Left lung (tissue), 10 donors: ENCODE data around the gene SYP. TPM values are rescaled to one million over a fixed set of nuclear protein-coding genes. Genes with fewer than 3 reads are reported as not detected.

ENCODE experiments used
- ATAC-seq: fragments of 200-7000 bp; cut with Tn5 transposase; one replicate; pipeline ENCODE4 v1.9.1; 2020; ENCODE audit warnings: moderate library complexity
- DNase-seq, 4 donors: peaks; one replicate each; pipeline ENCODE4 v3.0.0-alpha.2; 2013 to 2020
- H3K27ac ChIP-seq, 2 donors: fragments of 200-600 bp; sonication (generic) in 1 of 2; one replicate each; pipeline versions ENCODE4 v1.5.0 to v1.8.0; 2020 to 2021
- H3K27me3 ChIP-seq, 2 donors: fragments of 200-600 bp; sonication (generic) in 1 of 2; one replicate each; pipeline versions ENCODE4 v1.5.0 to v1.8.0; 2020 to 2021
- H3K36me3 ChIP-seq, 2 donors: fragments of 200-600 bp; sonication (generic) in 1 of 2; one replicate each; pipeline versions ENCODE4 v1.5.0 to v1.8.0; 2020 to 2021
- H3K4me1 ChIP-seq, 2 donors: fragments of 200-600 bp; one replicate each; pipeline ENCODE4 v1.8.0; 2021
- H3K4me3 ChIP-seq, 2 donors: fragments of 200-600 bp; sonication (generic) in 1 of 2; one replicate each; pipeline versions ENCODE4 v1.5.0 to v1.8.0; 2020 to 2021; ENCODE audit warnings: mild to moderate bottlenecking in 1 of 2
- H3K9me3 ChIP-seq, 2 donors: fragments of 200-600 bp; sonication (generic) in 1 of 2; one replicate each; pipeline versions ENCODE4 v1.5.0 to v1.8.0; 2020 to 2021
- CTCF ChIP-seq, 2 donors: fragments of 200-600 bp; sonication (generic) in 1 of 2; IDR thresholded peaks; one replicate each; pipeline versions ENCODE4 v1.5.0 to v1.8.0; 2021; ENCODE audit warnings: antibody characterized with exemption in 2 of 2
- intact Hi-C, 2 donors: fragments of 100-400 bp; cut with DNase I; formaldehyde crosslinking; loops; one replicate each; pipeline versions ENCODE4 v1.11.2 to v1.14.2; 2022
- polyA plus RNA-seq, 6 donors: library from polyadenylated mRNA; unstranded; fragments of 120-200 nt; gene quantifications; one replicate each; pipeline ENCODE4 v1.2.1, GENCODE V29; 2013; ENCODE audit not compliant: insufficient read length in 6 of 6
- total RNA-seq, 2 donors: library from RNA; stranded (reverse); fragmentation: NEBNext Ultra II Directional; extraction: Animal tissue kit (Norgen Biotek cat#: 25700); gene quantifications; one replicate each; pipeline ENCODE4 v1.2.1, GENCODE V29; 2021
- donor health status: DM: no; HTN: yes; CAD: no.
- donor health status: DM: no; HTN: no; CAD: no.

SYP gene
- total and polyA plus RNA-seq, 8 donors = 2.1 to 4.2 (median 3.0) TPM

DNA sequence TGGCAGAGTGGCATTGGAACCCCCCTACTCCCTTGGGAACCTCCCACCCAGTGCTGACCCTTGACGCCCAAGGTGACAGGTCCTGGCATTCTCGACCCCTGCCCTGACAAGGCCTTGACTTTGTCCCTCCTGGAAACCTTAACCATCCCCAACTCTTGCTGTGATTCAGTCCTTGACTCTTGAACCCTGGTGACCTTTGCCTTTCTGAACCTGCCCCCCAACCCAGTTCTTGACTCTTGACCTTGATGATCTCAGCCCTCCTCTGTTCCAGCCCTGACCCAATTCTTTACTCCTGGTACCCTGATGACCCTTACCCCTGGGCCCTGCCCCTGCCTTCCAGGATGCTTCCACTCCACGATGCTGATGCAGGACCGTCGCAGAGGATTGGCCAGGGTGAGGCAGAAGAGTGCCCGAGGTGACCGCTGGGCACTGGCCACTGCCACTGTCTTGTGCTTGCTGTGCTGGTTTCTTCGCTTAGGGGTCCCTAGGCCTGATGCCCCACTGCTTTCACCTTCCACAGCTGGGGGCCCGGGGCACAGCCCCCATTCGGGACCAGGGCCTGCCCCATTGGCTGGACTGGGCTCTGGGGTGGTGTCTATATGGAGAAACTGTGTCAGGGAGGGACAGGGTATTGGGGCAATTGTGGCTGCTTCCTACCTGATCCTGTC is 31.5 kb upstream of the SYP start:
- Histone ChIP-seq H3K36me3 (no peaks in the 10 kb centered on the region), H3K4me3 (no peak overlapping the region), H3K27me3 (no peaks in the 10 kb centered on the region), H3K27ac (no peak overlapping the region), H3K4me1 (peaks cover 0 to 7% of the 10 kb centered on the region in 2 donors), H3K9me3 (no peaks in the 10 kb centered on the region)
- TF ChIP-seq CTCF (IDR thresholded peaks at IDR 0.05) = no peak
- no peak for DNase-seq
- intact Hi-C loops = no loop called here
- ATAC-seq = no peak

DNA sequence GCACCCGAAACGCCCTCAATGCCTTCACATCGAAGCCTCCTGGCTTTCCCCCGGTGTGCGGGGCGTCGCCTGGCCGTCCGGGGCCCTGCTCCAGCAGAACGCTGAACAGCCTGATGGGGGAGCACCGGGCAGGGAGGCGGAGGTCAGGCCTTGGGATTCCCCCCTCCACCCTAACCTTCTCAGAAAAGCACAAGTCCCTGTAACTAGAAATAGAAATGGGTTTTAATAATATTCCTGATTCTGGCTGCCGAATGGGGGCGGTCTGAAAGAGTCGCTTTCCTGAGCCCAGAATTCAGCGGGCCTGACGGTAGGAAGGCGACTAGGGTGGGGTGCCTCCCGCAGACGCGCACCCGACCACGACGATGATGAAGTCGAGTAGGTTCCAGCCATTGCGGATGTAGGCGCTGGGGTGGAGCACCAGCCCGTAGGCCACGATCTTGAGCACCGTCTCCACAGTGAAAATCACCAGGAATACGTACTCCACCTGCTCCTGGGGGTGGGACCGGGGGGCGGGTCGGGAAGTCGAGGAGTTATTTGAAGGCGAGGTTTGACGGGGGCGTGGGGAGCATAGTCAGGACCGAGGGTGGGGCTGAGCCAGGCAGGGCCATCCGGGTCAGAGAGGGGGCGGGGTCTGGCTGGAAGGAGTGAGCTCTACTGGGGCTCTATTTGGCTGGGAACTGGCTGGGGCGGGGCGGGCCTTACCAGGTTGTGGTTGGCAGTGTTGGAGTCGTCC is 30.7 kb upstream of the SYP start:
- DNase-seq = peak in 3 of 4 donors; percentile 45 to 93 (median 87)
- intact Hi-C loops = no loop called here
- Histone ChIP-seq H3K27ac (peak overlapping the region; percentile 36 to 72), H3K4me1 (no peaks in the 10 kb centered on the region), H3K36me3 (no peaks in the 10 kb centered on the region), H3K27me3 (no peaks in the 10 kb centered on the region), H3K9me3 (no peaks in the 10 kb centered on the region), H3K4me3 (peak overlapping the region; percentile 9 to 39)
- ATAC-seq = peak; percentile 84
- TF ChIP-seq CTCF (IDR thresholded peaks at IDR 0.05) = no peak

- Histone ChIP-seq H3K27me3 (no peaks in the 10 kb centered on the region), H3K4me3 (no peak overlapping the region), H3K4me1 (no peaks in the 10 kb centered on the region), H3K27ac (no peak overlapping the region), H3K36me3 (no peaks in the 10 kb centered on the region), H3K9me3 (no peaks in the 10 kb centered on the region)
- intact Hi-C loops = no loop called here
- ATAC-seq = no peak
- TF ChIP-seq CTCF (IDR thresholded peaks at IDR 0.05) = no peak
- no peak for DNase-seq
Observed at GRCh38 chrX:49228185-49228584, 28.2 kb upstream of the SYP start.

DNA sequence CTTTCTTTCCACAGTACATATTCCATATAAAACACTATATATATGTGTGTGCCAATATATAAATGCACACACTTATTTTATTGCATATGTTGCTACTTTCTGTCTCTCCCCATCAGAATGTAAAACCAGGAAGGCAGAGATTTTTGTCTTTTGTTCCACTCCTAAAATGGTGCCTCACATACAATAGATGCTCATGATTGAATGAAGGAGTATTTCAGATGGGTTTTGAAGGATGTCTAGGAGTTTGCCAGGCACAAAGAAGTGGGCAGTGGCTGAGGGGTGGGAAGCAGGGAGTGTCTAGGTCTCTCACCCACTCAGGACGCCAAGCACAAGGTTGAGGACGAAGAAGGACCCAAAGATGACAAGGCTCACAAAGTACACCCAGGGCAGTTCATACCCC is 27.7 kb upstream of the SYP start:
- Histone ChIP-seq H3K4me1 (no peaks in the 10 kb centered on the region), H3K27ac (no peak overlapping the region), H3K9me3 (no peaks in the 10 kb centered on the region), H3K4me3 (no peak overlapping the region), H3K27me3 (no peaks in the 10 kb centered on the region), H3K36me3 (no peaks in the 10 kb centered on the region)
- intact Hi-C loops = no loop called here
- no peak for TF ChIP-seq CTCF (IDR thresholded peaks at IDR 0.05)
- no peak for DNase-seq
- no peak for ATAC-seq

DNA sequence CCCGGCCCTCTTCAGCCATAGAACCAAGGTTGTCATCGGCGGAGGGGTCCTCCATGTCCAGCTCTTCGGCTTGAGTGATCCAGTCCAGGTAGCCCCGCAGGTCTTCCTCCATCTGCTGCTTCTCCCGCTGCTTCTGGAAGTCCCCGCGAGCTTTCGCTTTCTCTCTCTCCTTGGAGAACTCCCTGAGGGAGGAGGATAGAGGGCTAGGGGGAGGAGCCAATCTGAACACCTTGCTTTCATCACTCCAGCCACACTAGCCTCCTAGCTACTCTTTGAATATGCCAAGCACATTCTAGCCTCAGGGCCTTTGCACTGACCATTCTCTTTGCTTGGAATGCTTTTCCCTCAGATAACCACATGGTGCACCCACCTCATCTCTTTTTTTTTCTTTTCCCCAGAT is 27.0 kb upstream of the SYP start:
- no peak for DNase-seq
- no peak for ATAC-seq
- Histone ChIP-seq H3K4me1 (no peaks in the 10 kb centered on the region), H3K27ac (no peak overlapping the region), H3K36me3 (no peaks in the 10 kb centered on the region), H3K27me3 (no peaks in the 10 kb centered on the region), H3K9me3 (no peaks in the 10 kb centered on the region), H3K4me3 (no peak overlapping the region)
- intact Hi-C loops = no loop called here
- no peak for TF ChIP-seq CTCF (IDR thresholded peaks at IDR 0.05)
